Ascending aorta (tissue), 2 donors: ENCODE results near the gene KDM3B. TPM values are rescaled to one million over a fixed set of nuclear protein-coding genes. Genes with fewer than 3 reads are reported as not detected.
A peak's percentile ranks its signal among the peaks of the same experiment; 100 is the strongest.

Experiments
- DNase-seq, 2 donors: peaks; one replicate each; pipeline ENCODE4 v3.0.0-alpha.2; 2019; ENCODE audit warnings: low spot score in 2 of 2
- H3K27ac ChIP-seq, 2 donors: fragments of 200-600 bp; sonication (generic); one replicate each; pipeline ENCODE4 v1.5.1; 2016 to 2017; ENCODE audit warnings: mild to moderate bottlenecking in 1 of 2
- H3K27me3 ChIP-seq: fragments of 200-600 bp; sonication (generic); one replicate; pipeline ENCODE4 v1.5.1; 2017
- H3K36me3 ChIP-seq, 2 donors: fragments of 200-600 bp; sonication (generic); one replicate each; pipeline ENCODE4 v1.5.1; 2016
- H3K4me1 ChIP-seq, 2 donors: fragments of 200-600 bp; sonication (generic); one replicate each; pipeline ENCODE4 v1.5.1; 2016 to 2017; ENCODE audit warnings: mild to moderate bottlenecking in 1 of 2
- H3K4me3 ChIP-seq, 2 donors: fragments of 200-600 bp; sonication (generic); one replicate each; pipeline ENCODE4 v1.5.1; 2016 to 2017; ENCODE audit warnings: mild to moderate bottlenecking in 1 of 2
- H3K9me3 ChIP-seq, 2 donors: fragments of 200-600 bp; sonication (generic); one replicate each; pipeline ENCODE4 v1.5.1; 2016
- CTCF ChIP-seq, 3 experiments: fragments of 200-600 bp in 2 of 3; fragments of 450-650 bp in 1 of 3; sonication (generic) in 2 of 3; IDR thresholded peaks; one replicate each; pipeline ENCODE4 v1.5.1; 2016 to 2019; ENCODE audit warnings: antibody characterized with exemption in 3 of 3, mild to moderate bottlenecking in 1 of 3, moderate library complexity in 1 of 3
- intact Hi-C: fragments of 100-400 bp; cut with DNase I; formaldehyde crosslinking; loops from one replicate; pipeline ENCODE4 v1.15.1; 2023
- total RNA-seq: library from RNA; depleted of rRNA; stranded (reverse); fragments of >200 nt; gene quantifications from one replicate; pipeline ENCODE4 v1.1.0, GENCODE V29; 2016

KDM3B gene
- total RNA-seq, 1 donor from 2014 or later, result 33.4 TPM

GRCh38 chr5:138466900-138467710 lies 114.6 kb downstream of the KDM3B start:
- Histone ChIP-seq H3K9me3 (no peaks in the 10 kb centered on the region), H3K36me3 (peaks cover 9 to 23% of the 10 kb centered on the region in 2 donors), H3K27ac (peak overlapping the region; percentile 2 to 46), H3K27me3 (no peaks in the 10 kb centered on the region), H3K4me1 (peaks cover 9 to 24% of the 10 kb centered on the region in 2 donors), H3K4me3 (peak overlapping the region; percentile 65 to 91)
- peak in 1 of 2 donors; percentile 73 for DNase-seq
- intact Hi-C loops, result loop anchor here (10.0 kb wide), 1 partner anchor 108 kb away; the partner anchor contains the start of gene HSPA9
- TF ChIP-seq CTCF (IDR thresholded peaks at IDR 0.05), result no peak

- Histone ChIP-seq H3K4me1 (peaks cover 9 to 24% of the 10 kb centered on the region in 2 donors), H3K36me3 (peaks cover 9 to 23% of the 10 kb centered on the region in 2 donors), H3K4me3 (peak overlapping the region; percentile 65 to 91), H3K27ac (peak overlapping the region in 1 of 2 donors; percentile 46), H3K27me3 (no peaks in the 10 kb centered on the region), H3K9me3 (no peaks in the 10 kb centered on the region)
- no peak for DNase-seq
- intact Hi-C loops, result loop anchor here (10.0 kb wide), 1 partner anchor 107 kb away; the partner anchor contains the start of gene HSPA9
- no peak for TF ChIP-seq CTCF (IDR thresholded peaks at IDR 0.05)
Observed at GRCh38 chr5:138467711-138468132, 115.2 kb downstream of the KDM3B start.

- H3K4me1 ChIP-seq, result peaks cover 9 to 21% of the 10 kb centered on the region in 2 donors
- H3K36me3 ChIP-seq, result peaks cover 9 to 23% of the 10 kb centered on the region in 2 donors
- H3K4me3 ChIP-seq, result peak overlapping the region; percentile 65 to 91
- H3K9me3 ChIP-seq, result no peaks in the 10 kb centered on the region
- no peaks in the 10 kb centered on the region for H3K27me3 ChIP-seq
- no peak for DNase-seq
- no peak for TF ChIP-seq CTCF (IDR thresholded peaks at IDR 0.05)
- no peak overlapping the region for H3K27ac ChIP-seq
- intact Hi-C loops, result loop anchor here (10.0 kb wide), 1 partner anchor 106 kb away; the partner anchor contains the start of gene HSPA9
Observed at GRCh38 chr5:138468133-138468965, 115.9 kb downstream of the KDM3B start.

GRCh38 chr5:138468966-138469539 lies 116.6 kb downstream of the KDM3B start:
- no peak for TF ChIP-seq CTCF (IDR thresholded peaks at IDR 0.05)
- intact Hi-C loops, result loop anchor here (10.0 kb wide), 1 partner anchor 106 kb away; the partner anchor contains the start of gene HSPA9
- Histone ChIP-seq H3K27me3 (no peaks in the 10 kb centered on the region), H3K9me3 (no peaks in the 10 kb centered on the region), H3K4me3 (no peak overlapping the region), H3K4me1 (peaks cover 9 to 19% of the 10 kb centered on the region in 2 donors), H3K27ac (peak overlapping the region in 1 of 2 donors; percentile 7), H3K36me3 (peaks cover 9 to 23% of the 10 kb centered on the region in 2 donors)
- DNase-seq, result no peak
